Inflammatory macrophage treated with lipopolysaccharide for 4 hours (primary cell): ENCODE results near the gene PDE7B.

ENCODE experiments used
- DNase-seq: peaks from one replicate; pipeline ENCODE4 v3.0.0-alpha.2; 2020

Gene PDE7B

GRCh38 chr6:136037242-136037875 lies 185.9 kb downstream of the PDE7B start:
- no peak for DNase-seq

GRCh38 chr6:136037876-136038460 lies 186.5 kb downstream of the PDE7B start:
- no peak for DNase-seq

- DNase-seq, result no peak
Observed at GRCh38 chr6:136038531-136038930, 187.0 kb downstream of the PDE7B start.

- DNase-seq, result no peak
Observed at GRCh38 chr6:136039185-136039584, 187.7 kb downstream of the PDE7B start.

DNA sequence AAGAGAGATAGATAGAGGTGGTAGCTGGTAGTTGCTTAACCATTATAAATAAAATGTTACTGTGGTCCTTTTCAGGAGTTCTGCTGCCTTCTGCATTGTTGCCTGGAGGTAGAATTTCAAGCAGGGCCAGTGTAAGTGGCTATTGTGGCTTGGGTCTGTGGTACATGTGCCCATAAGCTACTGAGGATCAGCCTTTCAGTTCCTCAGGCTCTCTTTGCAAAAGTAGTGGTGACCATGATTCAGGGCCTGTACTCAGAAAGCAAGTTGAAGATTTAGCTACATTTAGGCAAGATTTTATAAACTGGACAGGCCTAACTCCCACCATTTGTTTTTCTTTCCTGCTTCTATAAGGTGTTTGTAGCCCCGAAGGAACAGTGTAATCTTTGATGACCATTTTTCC lies 199.0 kb downstream of the PDE7B start:
- no peak for DNase-seq

DNA sequence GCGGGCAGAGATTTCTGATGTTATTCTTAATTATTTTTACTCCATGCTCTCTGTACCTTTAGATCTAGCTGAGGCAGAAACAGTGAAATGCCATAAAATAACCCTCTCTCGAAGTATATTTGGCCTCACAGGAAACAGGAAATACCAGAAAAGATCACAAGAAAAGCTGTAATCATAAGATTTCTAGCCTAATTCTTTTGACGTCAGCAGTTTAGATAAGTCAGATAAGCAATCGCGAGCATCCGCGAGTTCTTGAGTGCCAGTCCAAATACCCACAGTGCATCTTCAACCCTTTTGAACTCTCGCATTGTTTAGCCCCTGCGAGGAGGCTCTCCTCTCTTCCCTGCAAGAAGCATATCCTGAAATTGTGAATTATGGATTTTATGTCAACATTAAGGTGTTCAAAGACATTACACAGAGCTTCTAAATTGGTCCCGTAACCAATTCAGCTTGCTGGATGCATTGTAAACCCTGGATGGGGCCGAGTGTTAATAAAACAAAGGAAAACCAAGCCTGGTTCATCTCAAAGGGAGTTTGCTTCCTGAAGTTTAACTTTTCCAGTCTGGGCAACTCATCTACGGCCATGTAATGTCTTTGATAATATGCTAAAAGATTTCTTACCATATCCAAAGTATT lies 199.8 kb downstream of the PDE7B start:
- DNase-seq, result no peak

DNA sequence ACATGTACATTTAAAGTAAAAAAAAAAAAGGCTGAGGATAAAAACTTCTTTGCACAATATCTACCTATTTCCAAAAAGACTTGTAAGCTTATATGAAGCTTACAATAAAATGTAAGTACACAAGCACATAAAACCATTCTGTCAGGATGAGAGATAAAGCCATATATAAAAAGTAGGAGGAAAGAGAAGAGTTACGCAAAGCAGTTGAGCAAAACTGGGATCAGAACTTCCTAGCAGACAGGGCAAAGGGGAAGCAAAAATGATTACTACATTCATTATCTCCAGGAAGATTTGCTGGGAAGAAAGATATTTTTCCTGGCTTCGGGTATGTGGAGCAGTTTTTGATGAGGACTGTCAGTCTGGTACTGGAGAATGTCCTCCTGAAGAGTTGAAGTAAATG lies 200.5 kb downstream of the PDE7B start:
- DNase-seq, result no peak

- DNase-seq, result no peak
Observed at GRCh38 chr6:136058852-136059251, 207.4 kb downstream of the PDE7B start.

GRCh38 chr6:136059308-136059707 lies 207.8 kb downstream of the PDE7B start:
- no peak for DNase-seq

DNA sequence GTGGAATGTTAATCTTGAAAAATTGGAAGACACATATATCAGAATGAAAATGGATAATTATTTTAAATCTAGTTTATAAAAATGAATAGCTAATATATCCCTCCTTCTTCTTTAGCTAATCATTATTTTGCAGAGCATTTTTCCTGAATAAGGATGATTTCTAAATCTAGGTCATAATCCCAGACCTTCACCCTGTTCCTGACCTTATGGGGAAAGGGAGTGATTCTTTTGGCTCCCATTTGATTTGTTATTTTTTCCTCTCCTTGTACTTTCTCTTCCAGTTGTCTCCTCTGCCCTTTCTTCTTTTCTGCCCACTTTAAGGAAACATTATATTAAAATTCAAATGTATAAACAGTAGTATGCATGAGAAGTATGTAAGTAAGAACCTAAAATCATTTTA lies 208.6 kb downstream of the PDE7B start:
- no peak for DNase-seq

DNA sequence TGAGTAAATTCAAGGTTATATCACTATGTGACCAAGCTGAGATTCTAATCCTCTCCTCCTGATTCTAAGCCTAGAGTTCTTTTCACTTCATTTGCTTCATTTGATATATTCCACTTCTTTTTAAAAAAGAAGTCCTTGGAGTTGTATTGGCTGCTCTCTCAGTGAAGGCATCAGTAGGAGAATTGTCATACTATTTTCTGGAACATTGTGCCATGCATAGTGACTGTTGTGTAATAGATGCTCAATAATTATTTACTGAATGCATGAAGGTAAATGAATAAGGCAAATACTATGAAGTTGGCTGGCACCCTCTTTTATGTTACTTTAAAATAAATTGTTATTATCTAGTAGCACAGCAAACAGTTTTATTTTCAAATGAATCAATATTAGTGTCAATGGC lies 209.3 kb downstream of the PDE7B start:
- no peak for DNase-seq

- no peak for DNase-seq
Observed at GRCh38 chr6:136061701-136062100, 210.2 kb downstream of the PDE7B start.

DNA sequence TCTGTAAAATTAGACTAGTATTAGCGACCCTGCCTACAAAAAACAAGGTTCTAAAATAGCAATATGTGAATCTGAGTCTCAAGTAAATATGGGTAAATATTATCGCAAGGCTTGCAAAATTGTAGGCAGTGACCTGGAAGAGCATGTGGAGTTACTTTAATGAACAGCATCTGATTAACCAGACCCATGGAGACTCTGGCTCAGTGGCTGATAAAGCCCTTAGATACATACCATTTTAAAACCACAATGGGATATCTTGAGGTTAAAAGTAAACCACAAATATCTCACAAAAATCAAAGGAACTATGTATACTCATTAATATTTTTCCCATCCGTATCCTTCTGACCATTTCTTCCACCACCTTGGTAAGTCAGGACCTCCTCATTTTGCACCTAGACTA lies 211.6 kb downstream of the PDE7B start:
- no peak for DNase-seq

DNA sequence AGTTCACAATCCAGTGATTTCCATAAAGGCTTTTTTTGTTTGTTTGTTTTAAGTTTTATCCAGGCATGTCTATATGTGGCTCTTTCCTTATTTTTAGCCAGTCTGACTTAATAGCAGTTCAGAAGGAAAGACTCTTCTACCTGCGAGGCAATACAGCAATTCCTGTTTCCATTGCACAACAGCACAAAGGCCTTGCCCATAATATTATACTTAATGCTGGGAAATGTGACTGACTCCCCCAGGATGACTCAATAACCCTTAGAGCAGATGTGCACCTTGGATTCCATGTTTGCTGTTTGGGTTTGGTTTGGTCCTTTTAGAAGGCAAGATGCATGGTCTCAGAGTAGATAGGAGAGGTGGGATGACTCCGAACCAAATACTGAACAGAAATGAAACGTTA lies 214.5 kb downstream of the PDE7B start:
- DNase-seq, result no peak

DNA sequence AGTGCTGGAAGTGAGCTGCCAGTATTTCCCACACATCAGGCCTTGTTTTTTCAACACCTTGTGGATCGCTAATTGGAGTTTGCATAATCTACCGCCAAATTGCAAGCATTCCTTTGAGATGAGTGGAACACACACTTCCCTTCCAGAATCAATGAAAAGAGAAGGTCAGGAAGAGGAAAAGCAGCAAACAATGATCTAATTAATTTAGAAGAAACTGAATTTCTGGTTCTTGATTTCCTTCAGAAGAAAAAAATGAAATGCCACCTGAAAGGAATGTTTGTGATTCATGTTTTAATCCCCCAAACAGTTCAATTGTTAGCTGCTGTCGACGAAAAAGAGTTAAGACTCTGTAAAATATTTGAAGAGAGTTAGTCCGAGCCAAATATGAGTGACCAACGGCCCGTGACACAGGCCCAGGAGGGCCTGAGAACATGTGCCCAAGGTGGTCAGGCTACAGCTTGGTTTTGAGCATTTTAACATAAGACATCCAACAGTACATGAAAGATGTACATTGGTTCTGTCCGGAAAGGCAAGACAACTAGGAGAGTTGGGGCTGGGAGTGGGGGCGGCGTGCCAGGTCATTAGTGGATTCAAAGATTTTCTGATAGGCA lies 216.3 kb downstream of the PDE7B start:
- DNase-seq, result no peak

DNA sequence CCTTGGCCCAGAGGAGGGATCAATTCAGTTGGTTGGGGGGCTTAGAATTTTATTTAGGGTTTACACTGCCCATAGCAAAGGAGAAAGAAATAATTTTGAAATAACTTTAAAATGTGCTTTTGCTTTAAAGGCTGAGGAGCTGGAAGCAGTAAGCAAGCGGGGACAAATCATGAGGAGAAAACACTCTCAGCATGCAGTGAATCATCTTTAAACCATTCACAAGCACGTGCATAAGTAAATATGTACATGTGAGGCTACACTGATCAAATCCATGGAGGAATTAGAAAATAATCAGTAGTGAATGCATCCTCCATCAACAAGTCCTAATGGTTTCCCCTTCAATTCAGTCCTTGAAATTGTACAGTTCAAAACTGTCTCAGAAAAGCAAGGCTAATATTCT lies 217.6 kb downstream of the PDE7B start:
- no peak for DNase-seq

- no peak for DNase-seq
Observed at GRCh38 chr6:136070815-136071214, 219.3 kb downstream of the PDE7B start.

- no peak for DNase-seq
Observed at GRCh38 chr6:136072691-136073090, 221.2 kb downstream of the PDE7B start.

- no peak for DNase-seq
Observed at GRCh38 chr6:136073216-136073615, 221.7 kb downstream of the PDE7B start.

- no peak for DNase-seq
Observed at GRCh38 chr6:136076496-136076895, 225.0 kb downstream of the PDE7B start.

- DNase-seq, result no peak
Observed at GRCh38 chr6:136077834-136078576, 226.5 kb downstream of the PDE7B start.

DNA sequence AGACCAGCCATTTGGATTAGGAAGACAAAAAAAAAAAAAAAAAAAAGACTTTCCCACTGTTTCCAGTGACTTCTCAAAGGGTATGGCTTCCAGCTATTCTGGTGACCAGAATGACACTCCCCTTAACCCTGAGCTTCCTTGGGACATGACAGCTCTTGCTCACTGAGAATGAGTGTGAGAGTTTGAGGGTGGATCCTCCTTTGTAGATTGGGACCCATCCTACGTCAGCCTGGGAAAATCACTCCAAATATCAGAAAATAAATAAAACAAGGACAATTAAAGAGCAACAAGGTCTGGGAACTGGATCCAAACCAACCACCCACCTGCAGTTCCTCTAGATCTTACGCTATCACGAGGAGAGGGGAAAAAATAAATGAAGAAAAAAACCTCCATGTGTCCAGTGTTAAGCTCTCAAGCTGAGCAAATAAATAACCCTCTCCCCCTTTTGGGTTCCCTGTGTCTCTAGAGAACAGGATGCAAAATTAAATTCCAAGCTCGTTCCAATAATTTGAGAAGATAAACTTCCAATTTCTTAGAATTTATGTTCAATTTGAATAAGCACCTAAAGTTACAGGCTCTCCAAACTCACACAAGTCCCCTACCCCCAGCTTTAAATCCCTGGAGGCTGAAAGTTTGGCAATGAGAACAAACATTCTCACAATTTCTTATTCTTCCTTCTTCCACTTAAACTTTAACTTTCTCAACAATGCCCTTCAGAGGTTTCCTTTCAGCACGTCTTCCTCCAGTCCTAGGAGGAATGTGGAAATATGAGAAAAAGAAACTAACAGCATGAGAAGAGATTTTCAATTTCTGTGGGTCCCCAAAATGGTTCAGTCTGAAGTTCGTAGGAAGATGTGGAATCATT lies 228.4 kb downstream of the PDE7B start:
- no peak for DNase-seq

DNA sequence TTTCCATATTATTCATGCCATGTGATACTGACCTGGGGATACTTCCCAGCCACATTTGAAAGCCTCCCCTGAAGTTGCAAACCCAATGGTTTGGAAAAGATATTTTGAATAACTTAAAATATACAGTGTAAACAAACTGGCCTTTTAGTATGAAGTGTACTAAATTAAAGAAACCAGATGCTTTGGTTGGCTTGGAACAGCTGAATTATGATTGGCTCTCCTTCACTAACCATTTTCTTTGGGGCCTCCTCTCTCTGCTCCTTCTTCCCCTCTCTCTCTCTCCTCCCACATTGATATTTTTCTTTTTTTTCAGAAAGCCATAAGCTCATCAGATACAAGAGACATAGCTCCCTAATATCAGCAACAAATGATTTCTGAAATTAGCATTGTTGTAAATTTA lies 232.0 kb downstream of the PDE7B start:
- DNase-seq, result no peak
